Measurements from ENCODE around the gene PRKAR1A.
"Not testable (repeated sequence)": the region's sequence is repeated elsewhere in the genome, so short reads cannot be mapped to it uniquely, and the experiment has no call there.

PRKAR1A gene

GRCh38 chr17:68512247-68512959 lies at the start of gene PRKAR1A:
Gene PRKAR1A, plus strand, starts transcription at chr17:68512430. Its CDS starts 2,970 bp downstream, at chr17:68515400.
- peaks cover 58% of the 10 kb centered on the region for H3K4me1 Mint-ChIP-seq (ENCODE audit: low read depth)
- peak within 1 kb of the TSS; percentile 98 for H3K27ac Mint-ChIP-seq
- peaks cover 39% of the 10 kb centered on the region for H3K36me3 Mint-ChIP-seq (ENCODE audit: low read depth)

GRCh38 chr17:68463211-68464019 lies 48.8 kb upstream of the PRKAR1A start:
- Mint-ChIP-seq H3K4me3 (no peak overlapping the region), H3K27ac (no peak overlapping the region), H3K36me3 (ENCODE audit: low read depth) (no peaks in the 10 kb centered on the region), H3K9me3 (no peaks in the 10 kb centered on the region), H3K4me1 (ENCODE audit: low read depth) (peaks cover 43% of the 10 kb centered on the region), H3K27me3 (no peaks in the 10 kb centered on the region)
- no peak for DNase-seq

More at GRCh38 chr17:68512247-68512959, at the start of gene PRKAR1A:
- DNase-seq: peak; percentile 95
- peak within 1 kb of the TSS; percentile 94 for H3K4me3 Mint-ChIP-seq
- no peaks in the 10 kb centered on the region for H3K9me3 Mint-ChIP-seq
- no peaks in the 10 kb centered on the region for H3K27me3 Mint-ChIP-seq

- no peak overlapping the region for H3K4me3 Mint-ChIP-seq
Observed at GRCh38 chr17:68468334-68468733, 43.9 kb upstream of the PRKAR1A start.

GRCh38 chr17:68468788-68469187 lies 43.4 kb upstream of the PRKAR1A start:
- H3K9me3 Mint-ChIP-seq: no peaks in the 10 kb centered on the region
- H3K27ac Mint-ChIP-seq: no peak overlapping the region
- no peaks in the 10 kb centered on the region for H3K36me3 Mint-ChIP-seq (ENCODE audit: low read depth)
- peaks cover 2% of the 10 kb centered on the region for H3K4me1 Mint-ChIP-seq (ENCODE audit: low read depth)
- H3K4me3 Mint-ChIP-seq: no peak overlapping the region
- no peak for DNase-seq
- no peaks in the 10 kb centered on the region for H3K27me3 Mint-ChIP-seq

More at GRCh38 chr17:68468334-68468733, 43.9 kb upstream of the PRKAR1A start:
- no peak overlapping the region for H3K27ac Mint-ChIP-seq
- no peak for DNase-seq
- peaks cover 2% of the 10 kb centered on the region for H3K4me1 Mint-ChIP-seq (ENCODE audit: low read depth)
- no peaks in the 10 kb centered on the region for H3K27me3 Mint-ChIP-seq
- H3K36me3 Mint-ChIP-seq (ENCODE audit: low read depth): no peaks in the 10 kb centered on the region
- no peaks in the 10 kb centered on the region for H3K9me3 Mint-ChIP-seq

GRCh38 chr17:68470961-68471360 lies 41.3 kb upstream of the PRKAR1A start:
- H3K27ac Mint-ChIP-seq: no peak overlapping the region
- H3K4me1 Mint-ChIP-seq (ENCODE audit: low read depth): peaks cover 1% of the 10 kb centered on the region
- H3K36me3 Mint-ChIP-seq (ENCODE audit: low read depth): no peaks in the 10 kb centered on the region
- no peak overlapping the region for H3K4me3 Mint-ChIP-seq
- no peaks in the 10 kb centered on the region for H3K27me3 Mint-ChIP-seq
- H3K9me3 Mint-ChIP-seq: no peaks in the 10 kb centered on the region
- DNase-seq: no peak

GRCh38 chr17:68480885-68481284 lies 31.3 kb upstream of the PRKAR1A start:
- H3K36me3 Mint-ChIP-seq (ENCODE audit: low read depth): no peaks in the 10 kb centered on the region
- no peak overlapping the region for H3K27ac Mint-ChIP-seq
- peaks cover 7% of the 10 kb centered on the region for H3K9me3 Mint-ChIP-seq
- DNase-seq: no peak
- peaks cover 6% of the 10 kb centered on the region for H3K27me3 Mint-ChIP-seq
- H3K4me3 Mint-ChIP-seq: no peak overlapping the region
- H3K4me1 Mint-ChIP-seq (ENCODE audit: low read depth): no peaks in the 10 kb centered on the region

GRCh38 chr17:68482576-68483041 lies 29.6 kb upstream of the PRKAR1A start:
- Mint-ChIP-seq H3K4me1 (ENCODE audit: low read depth) (peaks cover 8% of the 10 kb centered on the region), H3K4me3 (no peak overlapping the region), H3K27ac (no peak overlapping the region), H3K36me3 (ENCODE audit: low read depth) (no peaks in the 10 kb centered on the region), H3K27me3 (peaks cover 7% of the 10 kb centered on the region), H3K9me3 (peaks cover 7% of the 10 kb centered on the region)
- DNase-seq: no peak

- Mint-ChIP-seq H3K4me1 (ENCODE audit: low read depth) (peaks cover 15% of the 10 kb centered on the region), H3K27me3 (peaks cover 7% of the 10 kb centered on the region)
Observed at GRCh38 chr17:68484458-68484857, 27.8 kb upstream of the PRKAR1A start.

GRCh38 chr17:68489919-68490318 lies 22.3 kb upstream of the PRKAR1A start:
- no peak for DNase-seq
- Mint-ChIP-seq H3K36me3 (ENCODE audit: low read depth) (no peaks in the 10 kb centered on the region), H3K27ac (no peak overlapping the region), H3K27me3 (peaks cover 2% of the 10 kb centered on the region), H3K4me1 (ENCODE audit: low read depth) (peaks cover 15% of the 10 kb centered on the region), H3K4me3 (no peak overlapping the region), H3K9me3 (no peaks in the 10 kb centered on the region)

More at GRCh38 chr17:68484458-68484857, 27.8 kb upstream of the PRKAR1A start:
- DNase-seq: no peak
- H3K27ac Mint-ChIP-seq: no peak overlapping the region
- peaks cover 4% of the 10 kb centered on the region for H3K9me3 Mint-ChIP-seq
- no peaks in the 10 kb centered on the region for H3K36me3 Mint-ChIP-seq (ENCODE audit: low read depth)
- no peak overlapping the region for H3K4me3 Mint-ChIP-seq

GRCh38 chr17:68491381-68492231 lies 20.6 kb upstream of the PRKAR1A start:
- H3K27ac Mint-ChIP-seq: no peak overlapping the region
- H3K27me3 Mint-ChIP-seq: no peaks in the 10 kb centered on the region
- H3K4me3 Mint-ChIP-seq: no peak overlapping the region
- no peaks in the 10 kb centered on the region for H3K36me3 Mint-ChIP-seq (ENCODE audit: low read depth)
- H3K4me1 Mint-ChIP-seq (ENCODE audit: low read depth): peaks cover 14% of the 10 kb centered on the region
- DNase-seq: no peak
- H3K9me3 Mint-ChIP-seq: no peaks in the 10 kb centered on the region

GRCh38 chr17:68492394-68493054 lies 19.7 kb upstream of the PRKAR1A start:
- not testable (repeated sequence) for H3K27ac Mint-ChIP-seq; H3K27me3 Mint-ChIP-seq; H3K36me3 Mint-ChIP-seq (ENCODE audit: low read depth); H3K4me3 Mint-ChIP-seq; H3K9me3 Mint-ChIP-seq; DNase-seq; H3K4me1 Mint-ChIP-seq (ENCODE audit: low read depth)

- H3K27me3 Mint-ChIP-seq: no peaks in the 10 kb centered on the region
- no peak overlapping the region for H3K27ac Mint-ChIP-seq
- no peaks in the 10 kb centered on the region for H3K36me3 Mint-ChIP-seq (ENCODE audit: low read depth)
Observed at GRCh38 chr17:68495081-68495480, 17.1 kb upstream of the PRKAR1A start.

GRCh38 chr17:68497885-68498319 lies 14.3 kb upstream of the PRKAR1A start:
- Mint-ChIP-seq H3K4me3 (no peak overlapping the region), H3K27ac (no peak overlapping the region), H3K36me3 (ENCODE audit: low read depth) (no peaks in the 10 kb centered on the region)

More at GRCh38 chr17:68495081-68495480, 17.1 kb upstream of the PRKAR1A start:
- Mint-ChIP-seq H3K4me1 (ENCODE audit: low read depth) (peaks cover 17% of the 10 kb centered on the region), H3K9me3 (no peaks in the 10 kb centered on the region), H3K4me3 (no peak overlapping the region)
- DNase-seq: no peak

More at GRCh38 chr17:68497885-68498319, 14.3 kb upstream of the PRKAR1A start:
- Mint-ChIP-seq H3K9me3 (no peaks in the 10 kb centered on the region), H3K4me1 (ENCODE audit: low read depth) (peaks cover 17% of the 10 kb centered on the region), H3K27me3 (no peaks in the 10 kb centered on the region)
- DNase-seq: no peak

Measured in activated T-cell treated with anti-CD3 and anti-CD28 coated beads, Interleukin-2, amount 50 U/mL, for 24 hours (primary cell).